Effector memory CD8-positive, alpha-beta T cell (primary cell): Measurements from ENCODE around the gene NOXRED1.

ENCODE experiments used
- ATAC-seq: fragments of 150-1000 bp; cut with Tn5 transposase; replicated peaks from 2 replicates; pipeline ENCODE4 v1.10.0; 2021; ENCODE audit warnings: mild to moderate bottlenecking, moderate library complexity
- DNase-seq, 3 experiments: peaks; one replicate each; pipeline ENCODE4 v3.0.0; 2021
- H3K27ac Mint-ChIP-seq, 2 donors: one replicate each; pipeline ENCODE4 v1.8.0; 2022; ENCODE audit warnings: mild to moderate bottlenecking in 2 of 2, mixed read lengths in 2 of 2, moderate library complexity in 2 of 2
- H3K27me3 Mint-ChIP-seq, 2 donors: one replicate each; pipeline ENCODE4 v1.8.0; 2022; ENCODE audit warnings: mixed read lengths in 2 of 2
- H3K36me3 Mint-ChIP-seq: one replicate; pipeline ENCODE4 v1.8.0; 2022; ENCODE audit warnings: mild to moderate bottlenecking, moderate library complexity, mixed read lengths; ENCODE audit not compliant: insufficient read depth
- H3K4me1 Mint-ChIP-seq, 2 donors: one replicate each; pipeline ENCODE4 v1.8.0; 2022; ENCODE audit warnings: low read depth in 2 of 2, mixed read lengths in 2 of 2
- H3K4me3 Mint-ChIP-seq, 2 donors: one replicate each; pipeline ENCODE4 v1.8.0; 2022; ENCODE audit warnings: mild to moderate bottlenecking in 2 of 2, mixed read lengths in 2 of 2, moderate library complexity in 2 of 2
- H3K9me3 Mint-ChIP-seq, 2 donors: one replicate each; pipeline ENCODE4 v1.8.0; 2022; ENCODE audit warnings: mixed read lengths in 2 of 2
- total RNA-seq, 9 experiments: gene quantifications; one replicate each; lab custom pipeline; 2026; lab: John Stamatoyannopoulos, UW

Gene NOXRED1
- 0.18 to 3.1 (median 0.89) reads per million in 9 experiments for total RNA-seq

GRCh38 chr14:77423423-77423822, at the start of gene NOXRED1:
TSS of gene NOXRED1 (minus strand) at chr14:77423523. CDS start at chr14:77422889, 634 bp downstream.
- ATAC-seq (no peak), DNase-seq (no peak)
- Mint-ChIP-seq H3K27me3 (no peaks in the 10 kb centered on the region), H3K27ac (no peak within 1 kb of the TSS), H3K36me3 (peaks cover 35% of the 10 kb centered on the region), H3K4me3 (no peak within 1 kb of the TSS), H3K4me1 (peaks cover 0 to 3% of the 10 kb centered on the region in 2 donors), H3K9me3 (peaks cover 5 to 8% of the 10 kb centered on the region in 2 donors)

GRCh38 chr14:77470224-77470870, 47.0 kb upstream of the NOXRED1 start:
- H3K27ac Mint-ChIP-seq: no peak overlapping the region
- H3K27me3 Mint-ChIP-seq: peaks cover 0 to 9% of the 10 kb centered on the region in 2 donors
- ATAC-seq (no peak), DNase-seq (no peak)
- no peak overlapping the region for H3K4me3 Mint-ChIP-seq
- H3K36me3 Mint-ChIP-seq: peaks cover 45% of the 10 kb centered on the region
- H3K9me3 Mint-ChIP-seq: no peaks in the 10 kb centered on the region
- H3K4me1 Mint-ChIP-seq: no peaks in the 10 kb centered on the region

GRCh38 chr14:77469539-77469938, 46.2 kb upstream of the NOXRED1 start:
- ATAC-seq (no peak), DNase-seq (no peak)
- Mint-ChIP-seq H3K27ac (no peak overlapping the region), H3K4me3 (no peak overlapping the region), H3K36me3 (peaks cover 53% of the 10 kb centered on the region), H3K9me3 (no peaks in the 10 kb centered on the region), H3K4me1 (no peaks in the 10 kb centered on the region), H3K27me3 (peaks cover 0 to under 1% of the 10 kb centered on the region in 2 donors)

- H3K36me3 Mint-ChIP-seq: peaks cover 57% of the 10 kb centered on the region
- H3K4me1 Mint-ChIP-seq: no peaks in the 10 kb centered on the region
- DNase-seq: no peak
- no peak for ATAC-seq
- H3K9me3 Mint-ChIP-seq: no peaks in the 10 kb centered on the region
- H3K27me3 Mint-ChIP-seq: no peaks in the 10 kb centered on the region
- H3K4me3 Mint-ChIP-seq: no peak overlapping the region
- no peak overlapping the region for H3K27ac Mint-ChIP-seq
These were observed 45.8 kb upstream of the NOXRED1 start for GRCh38 chr14:77469067-77469505.

GRCh38 chr14:77467801-77468200, 44.5 kb upstream of the NOXRED1 start:
- no peak for ATAC-seq
- Mint-ChIP-seq H3K27me3 (no peaks in the 10 kb centered on the region), H3K27ac (no peak overlapping the region), H3K4me3 (no peak overlapping the region), H3K4me1 (no peaks in the 10 kb centered on the region), H3K36me3 (peaks cover 70% of the 10 kb centered on the region), H3K9me3 (no peaks in the 10 kb centered on the region)
- no peak for DNase-seq

GRCh38 chr14:77459072-77459723, 35.9 kb upstream of the NOXRED1 start:
- peak; percentile 46 to 59 (median 52) for DNase-seq

GRCh38 chr14:77458249-77458950, 35.1 kb upstream of the NOXRED1 start:
- H3K27ac Mint-ChIP-seq: peak overlapping the region; percentile 95 to 100
- peaks cover 56% of the 10 kb centered on the region for H3K36me3 Mint-ChIP-seq
- H3K9me3 Mint-ChIP-seq: no peaks in the 10 kb centered on the region
- H3K4me1 Mint-ChIP-seq: peaks cover 31 to 32% of the 10 kb centered on the region in 2 donors
- ATAC-seq (no peak), DNase-seq (peak; percentile 3 to 19 (median 15))
- H3K4me3 Mint-ChIP-seq: peak overlapping the region; percentile 96 to 100
- H3K27me3 Mint-ChIP-seq: no peaks in the 10 kb centered on the region

More at GRCh38 chr14:77459072-77459723, 35.9 kb upstream of the NOXRED1 start:
- Mint-ChIP-seq H3K27me3 (no peaks in the 10 kb centered on the region), H3K4me1 (peaks cover 31 to 32% of the 10 kb centered on the region in 2 donors), H3K9me3 (no peaks in the 10 kb centered on the region), H3K36me3 (peaks cover 64% of the 10 kb centered on the region), H3K4me3 (peak overlapping the region; percentile 96 to 100), H3K27ac (peak overlapping the region; percentile 95 to 100)
- no peak for ATAC-seq

GRCh38 chr14:77457522-77458248, 34.4 kb upstream of the NOXRED1 start, which contains the start of the genes AHSA1 and VIPAS39:
TSS of gene AHSA1 (plus strand) at chr14:77458093. CDS start at chr14:77458190, 97 bp downstream.
TSS of gene VIPAS39 (minus strand) at chr14:77457601. CDS start at chr14:77454102, 3,499 bp downstream.
- Mint-ChIP-seq H3K36me3 (peaks cover 55% of the 10 kb centered on the region), H3K4me3 (peak within 1 kb of the TSS; percentile 96 to 100), H3K27me3 (no peaks in the 10 kb centered on the region), H3K9me3 (no peaks in the 10 kb centered on the region), H3K4me1 (peaks cover 32 to 35% of the 10 kb centered on the region in 2 donors), H3K27ac (peak within 1 kb of the TSS; percentile 95 to 100)
- ATAC-seq (peak; percentile 93), DNase-seq (peak; percentile 90 to 92 (median 92))

- Mint-ChIP-seq H3K27me3 (no peaks in the 10 kb centered on the region), H3K27ac (peak overlapping the region; percentile 95 to 100), H3K9me3 (no peaks in the 10 kb centered on the region), H3K4me1 (peaks cover 32 to 35% of the 10 kb centered on the region in 2 donors), H3K4me3 (peak overlapping the region; percentile 96 to 100), H3K36me3 (peaks cover 55% of the 10 kb centered on the region)
- DNase-seq (no peak), ATAC-seq (no peak)
These were observed 33.8 kb upstream of the NOXRED1 start for GRCh38 chr14:77457115-77457521.

GRCh38 chr14:77455966-77456640, 32.8 kb upstream of the NOXRED1 start:
- peak overlapping the region; percentile 95 to 100 for H3K27ac Mint-ChIP-seq
- ATAC-seq (no peak), DNase-seq (no peak)
- peaks cover 54% of the 10 kb centered on the region for H3K36me3 Mint-ChIP-seq
- H3K4me1 Mint-ChIP-seq: peaks cover 32 to 35% of the 10 kb centered on the region in 2 donors
- H3K4me3 Mint-ChIP-seq: peak overlapping the region; percentile 96 to 100
- no peaks in the 10 kb centered on the region for H3K27me3 Mint-ChIP-seq
- H3K9me3 Mint-ChIP-seq: no peaks in the 10 kb centered on the region

GRCh38 chr14:77442196-77442595, 18.9 kb upstream of the NOXRED1 start:
- ATAC-seq (no peak), DNase-seq (no peak)
- peaks cover 67% of the 10 kb centered on the region for H3K36me3 Mint-ChIP-seq
- H3K27ac Mint-ChIP-seq: no peak overlapping the region
- H3K9me3 Mint-ChIP-seq: no peaks in the 10 kb centered on the region
- H3K27me3 Mint-ChIP-seq: no peaks in the 10 kb centered on the region
- H3K4me1 Mint-ChIP-seq: no peaks in the 10 kb centered on the region
- no peak overlapping the region for H3K4me3 Mint-ChIP-seq

GRCh38 chr14:77439861-77440260, 16.5 kb upstream of the NOXRED1 start:
- Mint-ChIP-seq H3K9me3 (no peaks in the 10 kb centered on the region), H3K36me3 (peaks cover 70% of the 10 kb centered on the region), H3K4me3 (no peak overlapping the region), H3K27ac (peak overlapping the region in 1 of 2 donors; percentile 38), H3K4me1 (no peaks in the 10 kb centered on the region), H3K27me3 (no peaks in the 10 kb centered on the region)
- ATAC-seq (no peak), DNase-seq (no peak)
